Tibial nerve (tissue), 4 donors: ENCODE results near the gene IFITM2. TPM values are rescaled to one million over a fixed set of nuclear protein-coding genes. Genes with fewer than 3 reads are reported as not detected.
"Not testable (repeated sequence)": the region's sequence is repeated elsewhere in the genome, so short reads cannot be mapped to it uniquely, and the experiment has no call there.

Experiments used
- DNase-seq, 2 donors: peaks; one replicate each; pipeline ENCODE4 v3.0.0-alpha.2; 2019; ENCODE audit warnings: low spot score in 2 of 2
- H3K27ac ChIP-seq, 4 donors: fragments of 200-600 bp; sonication (generic) in 3 of 4; one replicate each; pipeline ENCODE4 v1.5.1; 2017 to 2019; ENCODE audit warnings: mild to moderate bottlenecking in 1 of 4
- H3K27me3 ChIP-seq, 2 donors: fragments of 200-600 bp; sonication (generic) in 1 of 2; one replicate each; pipeline versions ENCODE4 v1.5.1 to v1.6.0; 2017 to 2019
- H3K36me3 ChIP-seq, 3 donors: fragments of 200-600 bp; sonication (generic); one replicate each; pipeline ENCODE4 v1.5.1; 2018 to 2019
- H3K4me1 ChIP-seq, 4 donors: fragments of 200-600 bp; sonication (generic) in 3 of 4; one replicate each; pipeline ENCODE4 v1.5.1; 2017 to 2019
- H3K4me3 ChIP-seq, 4 donors: fragments of 200-600 bp; sonication (generic) in 3 of 4; one replicate each; pipeline ENCODE4 v1.5.1; 2017 to 2019; ENCODE audit warnings: mild to moderate bottlenecking in 1 of 4, moderate library complexity in 1 of 4
- H3K9me3 ChIP-seq, 4 donors: fragments of 200-600 bp; sonication (generic) in 3 of 4; one replicate each; pipeline ENCODE4 v1.5.1; 2017 to 2019
- EP300 ChIP-seq, 2 donors: sonication (generic); formaldehyde crosslinking; IDR thresholded peaks; one replicate each; pipeline ENCODE4 v1.6.1; 2017; ENCODE audit warnings: antibody characterized with exemption in 2 of 2, mild to moderate bottlenecking in 1 of 2
- POLR2A ChIP-seq, 2 donors: fragments of 450-650 bp; IDR thresholded peaks; one replicate each; pipeline ENCODE4 v1.6.1; 2017; ENCODE audit warnings: antibody characterized with exemption in 2 of 2, mild to moderate bottlenecking in 2 of 2, moderate library complexity in 2 of 2
- WGBS, 2 donors: methylation state at CpG; one replicate each; pipeline ENCODE4 v1.1.5; 2018; 5-methylcytosine and 5-hydroxymethylcytosine counted together
- total RNA-seq, 4 donors: library from RNA; depleted of rRNA; stranded (reverse); fragments of >200 nt; gene quantifications; one replicate each; pipeline ENCODE4 v1.1.0, GENCODE V29; 2016
- TF ChIP-seq, protein P1 (sequence below), 5 experiments: fragments of 200-600 bp in 3 of 5; fragments of 450-650 bp in 2 of 5; sonication (generic) in 3 of 5; IDR thresholded peaks; one replicate each; pipeline ENCODE4 v1.5.1; 2016 to 2019; ENCODE audit warnings: antibody characterized with exemption in 5 of 5, mild to moderate bottlenecking in 3 of 5, moderate library complexity in 2 of 5

Gene IFITM2
- total RNA-seq, 4 donors from 2014 or later: 258 to 624 (median 292) TPM

GRCh38 chr11:324156-324555 lies 16.5 kb downstream of the IFITM2 start:
- H3K36me3 ChIP-seq: peaks cover 0 to 4% (median 0%) of the 10 kb centered on the region in 3 donors
- no peak for TF ChIP-seq POLR2A (IDR thresholded peaks at IDR 0.05)
- TF ChIP-seq, protein P1, sequence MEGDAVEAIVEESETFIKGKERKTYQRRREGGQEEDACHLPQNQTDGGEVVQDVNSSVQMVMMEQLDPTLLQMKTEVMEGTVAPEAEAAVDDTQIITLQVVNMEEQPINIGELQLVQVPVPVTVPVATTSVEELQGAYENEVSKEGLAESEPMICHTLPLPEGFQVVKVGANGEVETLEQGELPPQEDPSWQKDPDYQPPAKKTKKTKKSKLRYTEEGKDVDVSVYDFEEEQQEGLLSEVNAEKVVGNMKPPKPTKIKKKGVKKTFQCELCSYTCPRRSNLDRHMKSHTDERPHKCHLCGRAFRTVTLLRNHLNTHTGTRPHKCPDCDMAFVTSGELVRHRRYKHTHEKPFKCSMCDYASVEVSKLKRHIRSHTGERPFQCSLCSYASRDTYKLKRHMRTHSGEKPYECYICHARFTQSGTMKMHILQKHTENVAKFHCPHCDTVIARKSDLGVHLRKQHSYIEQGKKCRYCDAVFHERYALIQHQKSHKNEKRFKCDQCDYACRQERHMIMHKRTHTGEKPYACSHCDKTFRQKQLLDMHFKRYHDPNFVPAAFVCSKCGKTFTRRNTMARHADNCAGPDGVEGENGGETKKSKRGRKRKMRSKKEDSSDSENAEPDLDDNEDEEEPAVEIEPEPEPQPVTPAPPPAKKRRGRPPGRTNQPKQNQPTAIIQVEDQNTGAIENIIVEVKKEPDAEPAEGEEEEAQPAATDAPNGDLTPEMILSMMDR (IDR thresholded peaks at IDR 0.05): no peak
- TF ChIP-seq EP300 (IDR thresholded peaks at IDR 0.05): no peak
- no peak for DNase-seq
- WGBS, 2 donors: 55 to 72% methylated on average over 11 of the region's 11 CpGs
- H3K4me1 ChIP-seq: peaks cover 4 to 56% (median 44%) of the 10 kb centered on the region in 4 donors
- no peaks in the 10 kb centered on the region for H3K27me3 ChIP-seq
- H3K4me3 ChIP-seq: no peak overlapping the region
- H3K27ac ChIP-seq: peak overlapping the region; percentile 74 to 97 (median 94)
- no peaks in the 10 kb centered on the region for H3K9me3 ChIP-seq

- H3K36me3 ChIP-seq, H3K27me3 ChIP-seq, H3K9me3 ChIP-seq, H3K4me3 ChIP-seq: not testable (repeated sequence)
- Histone ChIP-seq H3K4me1 (peaks cover 4 to 56% (median 45%) of the 10 kb centered on the region in 4 donors), H3K27ac (peak overlapping the region; percentile 86 to 97 (median 94))
- 50 to 53% methylated on average over 27 to 29 of the region's 34 CpGs for WGBS, 2 donors
- peak; percentile 36 to 60 for DNase-seq
These were observed 17.2 kb downstream of the IFITM2 start for GRCh38 chr11:324593-325517.

GRCh38 chr11:325796-326591 lies 18.4 kb downstream of the IFITM2 start:
- no peaks in the 10 kb centered on the region for H3K27me3 ChIP-seq
- no peaks in the 10 kb centered on the region for H3K9me3 ChIP-seq
- H3K27ac ChIP-seq: peak overlapping the region; percentile 86 to 97 (median 94)
- 85 to 89% methylated on average over 30 of the region's 30 CpGs for WGBS, 2 donors
- H3K4me3 ChIP-seq: no peak overlapping the region
- peaks cover 4 to 61% (median 44%) of the 10 kb centered on the region in 4 donors for H3K4me1 ChIP-seq
- no peaks in the 10 kb centered on the region for H3K36me3 ChIP-seq
- TF ChIP-seq, protein P1 (IDR thresholded peaks at IDR 0.05): no peak
- no peak for TF ChIP-seq POLR2A (IDR thresholded peaks at IDR 0.05)
- no peak for TF ChIP-seq EP300 (IDR thresholded peaks at IDR 0.05)
- DNase-seq: peak in 1 of 2 donors; percentile 13

DNA sequence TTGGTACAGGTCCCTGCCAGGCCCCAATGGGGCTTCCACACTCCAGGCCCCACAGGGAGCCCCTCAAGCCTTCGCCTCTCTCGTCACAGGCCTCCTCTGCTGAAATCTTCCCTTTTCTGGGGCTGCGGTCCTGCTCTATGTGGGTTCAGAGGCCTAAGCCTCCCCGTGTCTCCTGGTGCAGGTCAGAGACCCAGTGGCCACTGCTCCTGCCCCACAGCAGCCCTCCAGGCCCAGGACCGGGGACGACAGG lies 18.9 kb downstream of the IFITM2 start:
- TF ChIP-seq POLR2A (IDR thresholded peaks at IDR 0.05): no peak
- no peak for TF ChIP-seq EP300 (IDR thresholded peaks at IDR 0.05)
- TF ChIP-seq, protein P1 (IDR thresholded peaks at IDR 0.05): no peak
- H3K27me3 ChIP-seq: no peaks in the 10 kb centered on the region
- peaks cover 4 to 61% (median 44%) of the 10 kb centered on the region in 4 donors for H3K4me1 ChIP-seq
- WGBS, 2 donors: 44 to 45% methylated on average over 6 of the region's 6 CpGs
- H3K4me3 ChIP-seq: no peak overlapping the region
- no peak for DNase-seq
- peak overlapping the region; percentile 86 to 97 (median 94) for H3K27ac ChIP-seq
- H3K36me3 ChIP-seq: no peaks in the 10 kb centered on the region
- no peaks in the 10 kb centered on the region for H3K9me3 ChIP-seq

GRCh38 chr11:326842-327580 lies 19.4 kb downstream of the IFITM2 start:
- TF ChIP-seq EP300 (IDR thresholded peaks at IDR 0.05) (peak; percentile 69 to 83), POLR2A (IDR thresholded peaks at IDR 0.05) (peak in 1 of 2 donors; percentile 43)
- TF ChIP-seq, protein P1 (IDR thresholded peaks at IDR 0.05): no peak
- peak overlapping the region; percentile 86 to 97 (median 94) for H3K27ac ChIP-seq

More at GRCh38 chr11:326842-327580, 19.4 kb downstream of the IFITM2 start:
- Histone ChIP-seq H3K36me3 (no peaks in the 10 kb centered on the region), H3K9me3 (no peaks in the 10 kb centered on the region), H3K27me3 (no peaks in the 10 kb centered on the region), H3K4me1 (peaks cover 4 to 61% (median 44%) of the 10 kb centered on the region in 4 donors), H3K4me3 (peak overlapping the region in 2 of 4 donors; percentile 7 to 23)
- peak; percentile 81 to 91 for DNase-seq
- WGBS, 2 donors: 2 to 5% methylated on average over 18 to 19 of the region's 19 CpGs
